Activated T-helper 2 cell treated with anti-CD3 and anti-CD28 coated beads, Interferon-gamma antibody, Interleukin-2, Interleukin-4, amounts not matched to agents 10 μg/mL and 5 μg/mL and 100 μg/mL, durations not matched to agents 14 hours and 24 hours and 36 hours (primary cell): ENCODE results near the gene CEP112. TPM values are rescaled to one million over a fixed set of nuclear protein-coding genes. Genes with fewer than 3 reads are reported as not detected.

ENCODE experiments used
- DNase-seq: peaks from one replicate; pipeline ENCODE4 v3.0.0; 2021; ENCODE audit warnings: low spot score
- H3K27ac Mint-ChIP-seq: one replicate; pipeline ENCODE4 v1.8.0; 2021; ENCODE audit warnings: mixed read lengths
- H3K27me3 Mint-ChIP-seq: one replicate; pipeline ENCODE4 v1.8.0; 2021; ENCODE audit warnings: low read depth, mixed read lengths
- H3K36me3 Mint-ChIP-seq: one replicate; pipeline ENCODE4 v1.8.0; 2021; ENCODE audit warnings: low read depth, mixed read lengths
- H3K4me1 Mint-ChIP-seq: one replicate; pipeline ENCODE4 v1.8.0; 2021; ENCODE audit warnings: low read depth, mixed read lengths
- H3K4me3 Mint-ChIP-seq: one replicate; pipeline ENCODE4 v1.8.0; 2021; ENCODE audit warnings: low read depth, mild to moderate bottlenecking, moderate library complexity, mixed read lengths
- H3K9me3 Mint-ChIP-seq: one replicate; pipeline ENCODE4 v1.8.0; 2021; ENCODE audit warnings: mixed read lengths
- intact Hi-C: fragments of 100-400 bp; cut with micrococcal nuclease; formaldehyde crosslinking; loops from one replicate; pipeline ENCODE4 v1.15.1; 2023
- total RNA-seq: library from RNA; stranded (reverse); gene quantifications from 2 replicates; pipeline ENCODE4 v1.2.3, GENCODE V29; 2022

Gene CEP112
- total RNA-seq, 1 donor from 2014 or later, result 0.66 TPM

DNA sequence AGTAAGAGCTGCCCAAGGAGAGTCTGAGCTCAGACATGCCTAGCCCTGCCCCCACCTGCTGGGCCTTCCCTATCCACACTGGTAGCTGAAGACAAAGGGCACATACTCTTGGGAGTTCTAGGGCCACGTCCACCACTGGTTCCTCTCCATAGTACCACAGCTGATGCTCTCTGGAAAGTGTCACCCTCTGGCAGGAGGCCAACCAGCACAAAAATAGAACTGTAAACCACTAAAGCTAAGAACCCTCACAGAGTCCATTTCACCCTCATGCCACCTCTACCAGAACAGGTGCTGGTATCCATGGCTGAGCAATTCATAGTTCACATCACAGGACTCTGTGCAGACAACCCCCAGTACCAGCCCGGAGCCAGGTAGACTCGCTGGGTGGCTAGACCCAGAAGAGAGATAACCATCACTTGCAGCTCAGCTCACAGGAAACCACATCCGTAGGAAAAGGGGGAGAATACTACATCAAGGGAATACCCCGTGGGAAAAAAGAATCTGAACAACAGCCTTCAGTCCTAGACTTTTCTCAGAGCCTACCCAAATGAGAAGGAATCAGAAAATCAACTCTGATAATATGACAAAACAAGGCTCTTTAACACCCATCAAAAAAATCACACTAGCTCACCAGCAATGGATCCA is 115.3 kb downstream of the CEP112 start:
- peaks cover 8% of the 10 kb centered on the region for H3K9me3 Mint-ChIP-seq
- intact Hi-C loops, result no loop called here
- H3K4me3 Mint-ChIP-seq, result no peak overlapping the region
- no peak for DNase-seq
- H3K27me3 Mint-ChIP-seq, result peaks cover 3% of the 10 kb centered on the region
- H3K27ac Mint-ChIP-seq, result no peak overlapping the region
- H3K36me3 Mint-ChIP-seq, result no peaks in the 10 kb centered on the region
- H3K4me1 Mint-ChIP-seq, result peaks cover 10% of the 10 kb centered on the region

DNA sequence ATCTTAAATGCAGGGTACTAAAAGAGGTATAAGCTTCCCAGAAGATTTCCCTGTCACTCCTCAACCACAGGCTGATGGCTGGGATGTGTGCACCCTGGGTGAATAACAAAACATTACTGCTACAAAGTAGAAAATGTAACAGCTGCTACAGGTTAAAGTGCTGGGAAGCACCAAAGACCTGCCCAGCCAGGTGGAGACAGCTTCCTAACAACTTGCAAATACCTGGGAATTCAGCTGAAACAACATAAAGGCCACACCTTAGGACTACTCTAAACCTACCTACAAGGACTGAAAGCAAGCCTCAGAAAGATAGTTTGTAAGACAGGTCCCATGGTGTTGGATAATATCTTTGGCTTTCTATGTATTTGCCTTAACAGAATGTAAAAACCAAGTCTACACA is 118.5 kb downstream of the CEP112 start:
- DNase-seq, result no peak
- no peak overlapping the region for H3K27ac Mint-ChIP-seq
- peaks cover 10% of the 10 kb centered on the region for H3K4me1 Mint-ChIP-seq
- H3K9me3 Mint-ChIP-seq, result peaks cover 4% of the 10 kb centered on the region
- no peak overlapping the region for H3K4me3 Mint-ChIP-seq
- intact Hi-C loops, result no loop called here
- peaks cover 10% of the 10 kb centered on the region for H3K27me3 Mint-ChIP-seq
- H3K36me3 Mint-ChIP-seq, result no peaks in the 10 kb centered on the region

DNA sequence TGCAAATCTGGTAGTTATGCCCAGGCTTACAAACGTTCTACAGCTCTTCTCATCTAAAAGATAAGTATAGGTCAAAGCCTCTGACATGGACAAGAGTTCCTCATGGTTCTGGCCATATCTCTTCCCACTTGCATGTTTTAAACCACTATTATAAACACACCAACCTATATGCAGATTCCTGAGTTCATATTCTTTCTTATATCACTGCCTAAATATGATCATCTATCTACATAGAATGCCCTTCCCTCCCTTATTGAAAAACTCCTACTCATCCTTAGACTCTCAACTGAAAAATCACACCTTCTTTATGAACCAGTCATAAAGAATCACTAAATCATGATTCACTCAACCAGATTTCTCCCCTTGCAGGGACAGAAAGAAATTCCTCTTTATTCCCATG is 128.2 kb downstream of the CEP112 start:
- Mint-ChIP-seq H3K27me3 (no peaks in the 10 kb centered on the region), H3K4me3 (no peak overlapping the region), H3K9me3 (no peaks in the 10 kb centered on the region), H3K27ac (no peak overlapping the region), H3K36me3 (no peaks in the 10 kb centered on the region), H3K4me1 (no peaks in the 10 kb centered on the region)
- DNase-seq, result no peak
- intact Hi-C loops, result no loop called here

DNA sequence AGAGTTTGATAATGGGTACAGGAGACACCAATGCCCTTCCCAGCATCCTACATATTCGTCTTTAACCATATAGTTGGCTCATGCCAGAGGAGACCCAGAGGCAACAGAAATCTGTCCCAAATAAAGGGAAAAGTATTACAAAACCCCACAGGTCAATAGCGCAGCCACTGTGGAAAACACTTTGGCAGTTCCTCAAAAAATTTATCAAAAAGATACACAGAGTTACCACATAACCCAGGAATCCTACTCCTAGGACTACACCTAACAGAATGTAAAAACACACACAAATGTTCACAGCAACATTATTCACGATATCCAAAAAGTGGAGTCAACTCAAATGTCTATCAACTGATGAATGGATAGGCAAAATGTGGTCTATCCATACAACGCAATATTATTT is 135.8 kb downstream of the CEP112 start:
- intact Hi-C loops, result no loop called here
- H3K36me3 Mint-ChIP-seq, result no peaks in the 10 kb centered on the region
- H3K4me1 Mint-ChIP-seq, result no peaks in the 10 kb centered on the region
- no peak overlapping the region for H3K4me3 Mint-ChIP-seq
- no peak for DNase-seq
- peaks cover 3% of the 10 kb centered on the region for H3K9me3 Mint-ChIP-seq
- H3K27me3 Mint-ChIP-seq, result peaks cover 2% of the 10 kb centered on the region
- H3K27ac Mint-ChIP-seq, result no peak overlapping the region

DNA sequence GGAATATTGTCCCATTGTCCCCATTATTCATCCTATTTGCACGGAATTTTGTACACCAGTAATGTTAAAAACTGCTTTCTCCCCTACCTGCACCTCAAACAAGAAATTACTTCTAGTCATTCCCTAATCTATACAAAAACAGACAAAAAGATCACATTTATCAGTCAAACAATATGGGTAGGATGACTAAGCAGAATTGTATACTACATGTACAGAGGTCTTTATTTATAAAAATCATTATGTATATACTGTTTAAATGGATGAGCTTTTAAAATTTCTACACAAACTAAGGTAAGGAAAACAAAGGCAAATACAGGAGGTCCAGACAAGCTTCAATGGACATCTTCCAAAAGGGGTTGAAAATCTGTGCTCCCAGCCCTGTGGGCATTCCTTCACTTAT is 137.7 kb downstream of the CEP112 start:
- H3K9me3 Mint-ChIP-seq, result peaks cover 16% of the 10 kb centered on the region
- DNase-seq, result no peak
- intact Hi-C loops, result no loop called here
- H3K27ac Mint-ChIP-seq, result no peak overlapping the region
- H3K4me3 Mint-ChIP-seq, result no peak overlapping the region
- H3K27me3 Mint-ChIP-seq, result peaks cover 2% of the 10 kb centered on the region
- no peaks in the 10 kb centered on the region for H3K36me3 Mint-ChIP-seq
- H3K4me1 Mint-ChIP-seq, result no peaks in the 10 kb centered on the region

DNA sequence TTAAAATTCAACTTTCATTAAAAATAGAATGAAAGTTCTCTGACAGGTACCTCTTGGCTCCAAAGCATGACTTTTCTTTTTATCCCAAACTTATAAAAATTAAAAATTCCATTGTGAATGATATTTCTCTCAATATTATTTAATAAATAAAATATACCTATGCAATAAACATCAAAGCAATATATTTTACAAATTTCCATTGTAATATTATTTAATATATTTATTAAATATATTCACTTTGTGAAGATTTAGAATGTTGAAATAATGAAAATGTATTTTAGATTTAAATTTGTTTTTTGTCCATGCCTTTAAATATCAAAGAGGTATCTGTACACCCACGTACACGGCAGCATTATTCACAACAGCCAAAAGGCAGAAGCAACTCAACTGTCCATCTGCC is 147.8 kb downstream of the CEP112 start:
- intact Hi-C loops, result no loop called here
- peaks cover 3% of the 10 kb centered on the region for H3K27me3 Mint-ChIP-seq
- no peak overlapping the region for H3K4me3 Mint-ChIP-seq

DNA sequence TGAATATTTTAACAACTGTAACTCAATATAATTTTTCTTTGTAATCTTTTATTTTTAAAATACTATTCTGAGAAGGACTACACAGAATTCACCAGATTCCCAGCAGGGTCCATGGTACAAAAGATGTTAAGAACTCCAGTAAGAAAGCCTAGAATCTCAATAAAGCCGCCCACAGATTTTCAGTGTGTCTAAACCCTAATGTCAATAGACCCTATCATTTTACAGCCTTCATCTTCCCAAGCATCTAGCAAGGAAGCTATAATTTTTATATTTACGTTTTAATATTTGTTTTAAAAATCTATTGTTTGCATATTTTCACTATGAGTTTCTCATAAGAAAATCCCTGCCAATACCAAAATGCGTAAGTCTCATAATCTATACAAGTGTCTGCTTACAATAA is 148.5 kb downstream of the CEP112 start:
- Mint-ChIP-seq H3K4me1 (peaks cover 2% of the 10 kb centered on the region), H3K9me3 (no peaks in the 10 kb centered on the region), H3K27me3 (peaks cover 7% of the 10 kb centered on the region), H3K36me3 (no peaks in the 10 kb centered on the region), H3K4me3 (no peak overlapping the region), H3K27ac (no peak overlapping the region)
- no peak for DNase-seq
- intact Hi-C loops, result no loop called here

More for the DNA sequence above, 147.8 kb downstream of the CEP112 start:
- Mint-ChIP-seq H3K27ac (no peak overlapping the region), H3K4me1 (peaks cover 2% of the 10 kb centered on the region), H3K36me3 (no peaks in the 10 kb centered on the region), H3K9me3 (no peaks in the 10 kb centered on the region)
- DNase-seq, result no peak

DNA sequence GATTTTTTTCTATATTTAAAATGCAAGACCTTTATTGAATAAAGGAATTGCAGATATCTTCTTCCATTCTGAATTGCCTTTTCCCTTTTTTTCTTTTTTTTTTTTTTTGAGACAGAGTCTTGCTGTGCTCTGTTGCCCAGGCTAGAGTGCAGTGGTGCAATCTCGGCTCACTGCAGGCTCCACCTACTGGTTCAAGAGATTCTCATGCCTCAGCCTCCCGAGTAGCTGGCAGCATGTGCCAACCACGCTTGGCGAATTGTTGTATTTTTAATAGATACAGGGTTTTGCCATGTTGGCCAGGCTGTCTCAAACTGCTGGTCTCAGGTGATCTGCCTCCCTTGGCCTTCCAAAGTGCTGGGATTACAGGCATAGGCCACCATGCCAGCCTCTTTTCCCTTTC is 151.5 kb downstream of the CEP112 start:
- Mint-ChIP-seq H3K36me3 (no peaks in the 10 kb centered on the region), H3K9me3 (no peaks in the 10 kb centered on the region), H3K27ac (no peak overlapping the region), H3K4me1 (peaks cover 2% of the 10 kb centered on the region), H3K27me3 (peaks cover 16% of the 10 kb centered on the region), H3K4me3 (no peak overlapping the region)
- DNase-seq, result no peak
- intact Hi-C loops, result no loop called here

DNA sequence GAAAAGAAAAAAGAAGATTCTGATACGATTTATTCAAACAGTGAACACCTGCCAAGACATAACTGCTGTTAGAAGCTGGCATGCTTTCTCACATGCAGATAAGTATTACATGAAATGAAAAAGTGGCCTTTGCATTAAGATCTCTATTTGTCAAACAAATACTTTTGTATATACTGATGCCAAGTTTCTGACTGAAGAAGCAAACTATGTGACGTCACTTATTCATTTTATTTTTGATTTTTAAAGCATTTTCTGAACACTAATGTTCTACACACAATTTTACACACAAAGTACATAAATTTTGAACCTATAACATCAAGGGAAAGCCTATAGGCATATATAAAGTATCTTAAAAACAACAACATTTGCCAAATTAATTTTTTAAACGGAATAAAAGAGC is 153.8 kb downstream of the CEP112 start:
- peaks cover 16% of the 10 kb centered on the region for H3K27me3 Mint-ChIP-seq
- intact Hi-C loops, result no loop called here
- H3K4me1 Mint-ChIP-seq, result peaks cover 2% of the 10 kb centered on the region
- no peak overlapping the region for H3K4me3 Mint-ChIP-seq
- H3K27ac Mint-ChIP-seq, result no peak overlapping the region
- no peaks in the 10 kb centered on the region for H3K9me3 Mint-ChIP-seq
- H3K36me3 Mint-ChIP-seq, result no peaks in the 10 kb centered on the region
- DNase-seq, result no peak

DNA sequence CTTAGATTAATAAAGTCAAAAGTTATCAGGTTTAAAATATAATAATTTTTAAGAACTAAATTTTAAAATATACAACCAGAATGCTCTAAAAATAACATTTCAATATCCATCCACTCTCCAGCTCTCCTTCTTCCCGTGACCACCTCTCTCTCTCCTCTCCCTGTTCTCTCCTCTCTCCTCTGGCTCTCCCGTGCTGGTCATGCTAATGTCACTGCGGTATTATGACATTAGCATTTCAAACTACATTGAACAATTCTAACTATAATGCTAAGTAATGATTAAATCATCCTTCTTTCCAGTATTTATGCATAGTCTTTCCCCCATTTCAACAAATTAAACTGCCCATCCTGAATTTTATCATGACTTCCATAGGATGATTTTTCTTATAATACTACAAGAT is 154.7 kb downstream of the CEP112 start:
- Mint-ChIP-seq H3K4me1 (peaks cover 5% of the 10 kb centered on the region), H3K36me3 (no peaks in the 10 kb centered on the region)

DNA sequence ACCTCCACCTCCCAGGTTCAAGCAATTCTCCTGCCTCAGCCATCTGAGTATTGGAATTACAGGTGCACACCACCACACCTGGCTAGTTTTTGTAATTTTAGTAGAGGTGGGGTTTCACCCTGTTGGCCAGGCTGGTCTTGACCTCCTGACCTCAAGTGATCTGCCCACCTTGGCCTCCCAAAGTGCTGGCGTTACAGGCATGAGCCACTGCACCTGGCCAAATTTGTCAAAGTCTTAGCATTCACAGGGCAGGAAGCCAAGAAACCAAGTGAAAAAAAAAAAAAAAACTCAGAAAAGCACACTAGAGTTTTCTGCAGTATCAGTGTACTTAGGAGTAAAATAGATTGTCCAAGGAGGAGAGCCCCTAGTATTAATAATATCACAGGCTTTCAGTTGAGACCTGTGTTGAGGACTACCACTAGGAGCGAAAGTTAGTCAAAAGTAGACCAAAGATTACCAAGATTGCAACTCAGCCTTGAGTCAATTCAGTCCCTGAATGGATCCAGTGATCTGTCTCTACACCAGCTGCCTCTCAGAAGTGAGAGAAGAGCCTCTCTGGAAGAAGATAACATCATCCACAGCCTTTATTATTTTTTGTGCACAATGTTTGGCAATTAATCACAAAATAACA is 159.7 kb downstream of the CEP112 start:
- no peak for DNase-seq
- no peak overlapping the region for H3K4me3 Mint-ChIP-seq
- intact Hi-C loops, result no loop called here
- peaks cover 11% of the 10 kb centered on the region for H3K9me3 Mint-ChIP-seq
- H3K27me3 Mint-ChIP-seq, result peaks cover 13% of the 10 kb centered on the region
- H3K4me1 Mint-ChIP-seq, result peaks cover 8% of the 10 kb centered on the region
- H3K36me3 Mint-ChIP-seq, result no peaks in the 10 kb centered on the region
- H3K27ac Mint-ChIP-seq, result no peak overlapping the region

More for the DNA sequence above, 154.7 kb downstream of the CEP112 start:
- H3K27me3 Mint-ChIP-seq, result peaks cover 14% of the 10 kb centered on the region
- no peak overlapping the region for H3K27ac Mint-ChIP-seq
- DNase-seq, result no peak
- intact Hi-C loops, result no loop called here
- H3K4me3 Mint-ChIP-seq, result no peak overlapping the region
- peaks cover 6% of the 10 kb centered on the region for H3K9me3 Mint-ChIP-seq

DNA sequence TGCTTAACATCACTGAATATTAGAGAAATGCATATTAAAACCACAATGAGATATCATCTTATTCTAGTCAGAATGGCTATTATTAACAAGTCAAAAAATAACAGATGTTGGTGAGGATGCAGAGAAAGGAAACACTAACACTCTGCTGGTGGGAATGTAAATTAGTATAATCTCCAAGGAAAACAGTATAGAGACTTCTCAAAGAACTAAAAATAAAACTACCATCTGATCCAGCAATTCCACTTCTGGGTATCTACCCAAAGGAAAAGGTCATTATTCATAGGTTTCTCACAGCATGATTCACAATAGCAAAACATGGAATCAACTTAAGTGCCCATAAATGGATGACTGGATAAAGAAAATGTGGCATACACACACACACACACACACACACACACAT is 166.4 kb downstream of the CEP112 start:
- intact Hi-C loops, result no loop called here
- Mint-ChIP-seq H3K4me1 (no peaks in the 10 kb centered on the region), H3K9me3 (peaks cover 22% of the 10 kb centered on the region), H3K36me3 (no peaks in the 10 kb centered on the region), H3K27me3 (peaks cover 3% of the 10 kb centered on the region), H3K4me3 (no peak overlapping the region), H3K27ac (no peak overlapping the region)
- no peak for DNase-seq

DNA sequence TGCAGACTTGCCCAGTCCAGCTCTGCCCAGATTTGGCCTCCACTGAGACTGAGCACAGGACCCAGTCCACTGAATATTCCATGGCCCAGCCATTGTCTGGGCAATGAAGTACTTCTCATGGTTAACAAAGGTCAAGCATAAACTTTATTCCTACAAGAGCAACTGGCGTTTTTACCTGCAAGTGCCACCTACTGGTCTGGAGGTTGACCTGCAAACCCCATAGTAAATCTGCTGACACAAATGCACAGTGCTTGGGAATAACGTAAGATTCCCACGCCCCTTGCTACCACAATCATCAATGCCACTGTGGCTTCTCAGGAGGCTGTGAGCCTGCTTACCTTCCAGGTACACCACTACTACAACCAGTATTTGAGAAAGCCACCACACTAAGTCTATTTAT is 170.2 kb downstream of the CEP112 start:
- Mint-ChIP-seq H3K27me3 (peaks cover 4% of the 10 kb centered on the region), H3K4me1 (no peaks in the 10 kb centered on the region), H3K27ac (no peak overlapping the region), H3K9me3 (peaks cover 22% of the 10 kb centered on the region), H3K4me3 (no peak overlapping the region), H3K36me3 (no peaks in the 10 kb centered on the region)
- intact Hi-C loops, result no loop called here
- DNase-seq, result no peak
